Measurements from ENCODE around the gene ZNF169. TPM values are rescaled to one million over a fixed set of nuclear protein-coding genes. Genes with fewer than 3 reads are reported as not detected.
"Not testable (repeated sequence)": the region's sequence is repeated elsewhere in the genome, so short reads cannot be mapped to it uniquely, and the experiment has no call there.

The ZNF169 gene
- polyA plus RNA-seq (ENCODE audit: insufficient read depth in 1 of 5, insufficient read length in 5 of 5, low replicate concordance in 1 of 5) = 10 to 100 TPM in 3 of 5 donors, 1 to 10 TPM in 2; 6.4 to 12.6 (median 10.2) TPM
- long read RNA-seq, donor 1 = 0 reads
- long read RNA-seq, donor 2 = 0 reads
- long read RNA-seq, donor 3, partial matches to known transcripts = 0 of 1 reads
- long read RNA-seq, donor 3, other reads (novel, unspliced or antisense) = 0 of 1 reads
- long read RNA-seq, donor 4, partial matches to known transcripts = 0 of 1 reads
- long read RNA-seq, donor 4, other reads (novel, unspliced or antisense) = 0 of 1 reads
- long read RNA-seq, donor 5, partial matches to known transcripts = 0 of 2 reads
- long read RNA-seq, donor 5, other reads (novel, unspliced or antisense) = 0 of 2 reads
- long read RNA-seq, donor 6 = 0 reads
- long read RNA-seq, donor 7 = 0 reads
- long read RNA-seq, donor 8 = 0 reads

DNA sequence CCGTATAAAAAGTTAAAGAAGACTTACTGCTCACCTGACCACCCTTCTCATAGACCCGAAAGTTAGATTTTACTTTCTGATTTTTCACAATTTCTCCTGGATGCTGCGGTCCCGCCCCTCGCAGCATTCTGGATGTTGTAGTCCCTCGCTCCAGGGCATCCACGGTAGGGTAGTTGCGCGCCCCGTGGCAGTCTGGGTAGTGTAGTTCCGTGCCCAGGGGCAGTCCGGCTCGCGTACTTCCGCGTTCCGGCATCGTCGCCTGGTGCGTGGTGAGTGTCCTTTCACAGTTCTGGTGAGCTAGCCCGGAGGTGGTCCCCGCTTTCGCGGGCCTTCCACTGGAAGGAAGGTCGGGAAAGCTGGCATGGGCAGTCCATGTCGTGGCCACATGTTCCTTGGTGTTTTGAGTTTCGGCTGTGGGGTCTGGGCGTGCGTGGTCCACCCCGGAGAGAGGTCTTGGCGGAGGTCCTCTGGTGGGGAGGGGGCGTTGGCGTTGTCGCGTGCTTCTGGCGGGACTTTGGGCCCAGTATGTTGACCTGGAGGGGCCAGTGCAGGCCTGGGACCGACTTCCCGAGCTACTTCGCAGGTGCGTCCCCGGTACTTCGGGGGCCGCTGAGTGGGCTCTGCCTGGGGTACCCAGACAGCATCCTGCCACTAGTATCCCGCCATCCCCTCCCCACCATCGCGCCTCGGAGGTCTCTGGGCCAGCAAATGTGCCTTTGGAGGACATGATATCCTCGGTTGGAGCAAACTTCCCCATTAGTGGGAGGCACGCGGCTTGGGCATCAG, at the start of gene ZNF169:
ZNF169 (plus strand) TSS at position 222 of the 786 bp plus-strand sequence. CDS start 19,515 bp downstream, outside the sequence.
- DNase-seq = peak; percentile 73 to 76

DNA sequence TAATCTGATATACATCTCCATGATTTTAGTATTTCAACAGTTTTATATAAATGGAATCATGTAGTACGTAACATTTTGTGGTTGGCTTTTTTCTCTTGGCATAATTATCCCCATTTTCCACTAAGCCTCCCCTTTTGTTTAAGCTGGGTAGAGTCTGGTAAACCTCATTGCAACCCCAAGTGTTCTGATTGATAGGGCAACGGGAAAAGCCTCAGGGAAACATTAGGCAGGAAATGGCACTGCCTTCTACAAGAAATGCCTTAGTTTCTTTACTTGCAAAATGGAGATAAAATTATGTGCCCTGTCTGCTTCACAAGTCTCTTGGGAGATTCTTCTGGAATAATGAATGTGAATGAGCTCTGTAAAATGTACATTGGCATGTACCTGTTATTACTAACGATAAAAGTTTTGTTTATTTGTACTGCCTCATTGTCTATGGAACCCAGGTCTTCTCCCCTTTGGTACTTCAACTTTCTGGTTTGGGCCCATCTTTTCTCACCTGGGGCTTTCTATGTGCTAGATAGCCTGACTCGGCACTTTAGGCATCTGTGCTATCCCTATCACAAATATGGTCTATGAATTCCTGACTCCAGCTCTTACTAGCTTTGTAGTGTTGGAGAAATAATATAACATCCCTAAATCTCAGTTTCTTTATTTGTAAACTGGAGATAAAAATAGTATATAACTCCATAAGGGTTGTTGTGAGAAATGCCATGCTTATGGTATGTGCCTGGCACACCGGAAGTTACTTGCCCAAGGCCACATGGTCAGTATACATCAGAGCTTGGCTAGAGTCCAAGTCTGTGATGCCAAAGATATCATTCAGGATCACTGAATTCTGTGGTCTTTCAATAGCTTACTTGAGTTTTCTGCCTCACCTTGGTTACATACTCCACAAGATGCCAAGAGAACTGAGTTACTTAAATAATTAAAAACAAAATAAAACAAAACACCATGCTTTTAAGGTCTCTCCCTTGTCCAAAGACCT, 48.2 kb upstream of the ZNF169 start:
- DNase-seq = no peak

DNA sequence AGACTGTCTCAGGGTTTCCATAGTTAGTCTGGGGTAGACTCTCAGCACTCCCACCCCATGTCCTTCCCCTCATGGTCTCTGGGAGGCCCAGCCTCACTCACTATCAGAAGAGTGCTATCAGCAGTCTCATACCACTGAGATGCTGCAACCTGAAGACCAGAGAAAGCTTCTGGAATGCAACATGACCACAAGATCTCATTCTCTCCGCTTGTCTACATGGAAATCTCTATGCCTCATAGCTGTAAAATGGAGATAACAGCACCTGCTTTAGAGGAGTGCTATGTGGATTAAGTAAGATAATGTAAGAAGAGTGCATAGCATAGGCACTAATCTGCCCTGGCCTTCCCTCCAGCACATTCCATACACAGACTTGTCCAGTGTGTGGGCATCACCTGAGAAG, 47.0 kb upstream of the ZNF169 start:
- no peak for DNase-seq

DNA sequence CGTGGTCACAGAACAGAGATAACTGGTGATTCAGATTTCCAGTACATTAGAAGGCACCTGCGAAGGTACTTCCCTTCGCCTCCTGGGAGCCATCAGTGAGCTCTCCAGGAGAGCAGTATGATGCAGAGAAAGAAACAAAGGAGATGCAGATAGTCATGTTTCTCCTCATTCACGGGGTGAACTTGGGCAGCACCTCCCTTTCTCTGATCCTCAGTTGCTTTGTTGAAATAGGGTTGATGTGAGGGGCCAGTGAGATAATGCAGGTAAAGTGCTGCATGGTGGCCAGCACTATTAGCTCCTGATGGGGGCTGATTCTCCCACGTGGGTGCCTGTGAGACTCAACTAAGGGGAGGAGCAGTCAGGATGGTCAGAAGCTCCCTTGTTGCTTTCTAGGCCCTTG, 46.6 kb upstream of the ZNF169 start:
- no peak for DNase-seq

DNA sequence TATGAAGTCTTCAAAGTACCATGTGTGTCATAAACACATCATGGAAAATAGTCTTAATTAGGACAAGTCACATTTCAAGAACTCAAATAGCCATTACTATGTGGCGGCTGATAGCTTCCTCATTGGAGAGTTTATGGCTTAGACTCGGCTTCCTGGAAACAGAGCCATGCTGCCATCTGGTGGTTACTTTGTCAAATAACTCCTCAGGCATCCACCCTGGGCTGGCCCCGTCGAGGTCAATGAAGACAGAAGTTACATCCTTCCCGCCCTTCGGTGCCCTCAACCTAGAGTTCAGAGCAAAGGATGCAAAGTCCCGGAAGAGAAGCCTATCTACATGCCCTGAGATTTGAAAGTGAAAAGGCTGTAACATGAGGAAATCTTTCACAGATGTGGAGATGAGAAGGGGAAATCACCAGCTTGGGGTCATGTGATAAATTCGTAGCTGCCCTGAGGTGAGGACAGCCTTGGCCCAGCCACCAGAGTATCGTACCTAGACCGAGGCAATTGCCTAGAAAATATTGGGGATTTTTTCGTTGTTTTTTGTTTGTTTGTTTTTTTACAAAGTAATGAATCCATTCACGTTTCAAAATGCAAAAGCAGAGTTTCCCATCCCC, 45.5 kb upstream of the ZNF169 start:
- DNase-seq = peak; percentile 54 to 74

DNA sequence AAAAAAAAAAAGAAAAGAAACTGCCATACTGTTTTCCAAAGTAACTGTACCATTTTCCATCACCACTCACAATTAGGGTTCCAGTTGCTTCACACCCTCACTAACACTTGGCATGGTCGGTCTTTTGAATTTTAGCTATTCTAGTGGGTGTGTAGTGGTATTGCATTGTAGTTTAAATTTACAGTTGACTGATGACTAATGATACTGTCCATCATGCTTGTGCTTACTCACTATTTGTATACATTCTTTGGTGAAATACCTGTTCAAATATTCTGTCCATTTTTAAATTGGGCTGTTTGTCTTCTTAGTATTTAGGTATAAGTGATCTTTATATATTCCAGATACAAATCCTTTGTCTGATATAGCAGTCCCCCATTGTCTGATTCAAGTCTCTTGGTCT, 36.2 kb upstream of the ZNF169 start:
- DNase-seq = no peak

DNA sequence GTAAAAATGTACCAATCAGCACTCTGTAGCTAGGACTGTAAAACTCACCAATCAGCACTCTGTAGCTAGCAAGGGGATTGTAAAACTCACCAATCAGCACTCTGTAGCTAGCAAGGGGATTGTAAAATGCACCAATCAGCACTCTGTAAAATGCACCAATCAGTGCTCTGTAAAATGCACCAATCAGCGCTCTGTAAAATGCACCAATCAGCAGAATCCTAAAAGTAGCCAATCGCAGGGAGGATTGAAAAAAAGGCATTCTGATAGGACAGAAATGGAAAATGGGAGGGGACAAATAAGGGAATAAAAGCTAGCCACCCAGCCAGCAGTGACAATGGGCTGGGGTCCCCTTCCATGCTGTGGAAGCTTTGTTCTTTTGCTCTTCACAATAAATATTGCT, 33.7 kb upstream of the ZNF169 start:
- DNase-seq = not testable (repeated sequence)

DNA sequence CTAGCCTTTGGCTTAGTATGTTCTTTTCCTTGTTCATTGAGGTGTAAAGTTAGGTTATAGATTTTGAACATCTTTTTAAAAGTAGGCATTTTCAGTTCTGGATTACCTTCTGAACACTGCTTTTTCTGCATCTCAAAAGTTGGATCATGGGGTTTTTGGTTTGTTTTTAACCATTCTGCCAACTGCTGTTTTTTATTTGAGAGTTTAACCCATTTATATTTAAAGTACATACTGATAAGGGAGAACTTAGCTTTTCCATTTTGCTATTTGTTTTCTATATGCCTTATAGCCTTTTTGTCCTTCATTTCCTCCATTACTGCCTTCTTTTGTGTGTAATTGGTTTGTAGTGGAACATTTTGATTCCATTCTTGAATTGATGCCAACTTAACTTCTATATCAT, 30.5 kb upstream of the ZNF169 start:
- no peak for DNase-seq

DNA sequence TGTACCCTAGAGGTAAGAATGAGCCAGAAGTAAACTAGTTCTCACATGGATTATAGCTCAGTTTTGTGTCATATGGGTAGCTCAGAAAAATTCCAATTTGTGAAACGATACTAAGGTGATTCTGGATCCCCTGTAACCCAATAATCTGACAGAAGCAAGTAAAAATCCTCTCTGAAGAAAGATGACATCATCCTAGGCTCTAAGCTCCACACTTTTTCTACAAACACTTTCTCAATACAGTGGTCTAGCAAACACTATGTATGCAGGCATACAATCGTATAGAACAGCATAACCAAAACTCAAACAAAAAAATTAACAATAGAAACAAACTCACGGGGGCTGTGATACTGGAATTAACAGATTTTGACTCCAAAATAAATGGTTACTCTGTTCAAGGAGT, 26.7 kb upstream of the ZNF169 start:
- DNase-seq = no peak

DNA sequence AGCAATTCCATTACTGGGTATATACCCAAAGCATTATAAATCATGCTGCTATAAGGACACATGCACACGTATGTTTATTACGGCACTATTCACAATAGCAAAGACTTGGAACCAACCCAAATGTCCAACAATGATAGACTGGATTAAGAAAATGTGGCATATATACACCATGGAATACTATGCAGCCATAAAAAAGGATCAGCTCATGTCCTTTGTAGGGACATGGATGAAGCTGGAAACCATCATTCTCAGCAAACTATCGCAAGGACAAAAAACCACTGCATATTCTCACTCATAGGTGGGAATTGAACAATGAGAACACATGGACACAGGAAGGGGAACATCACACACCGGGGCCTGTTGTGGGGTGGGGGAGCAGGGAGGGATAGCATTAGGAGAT, 18.0 kb upstream of the ZNF169 start:
- not testable (repeated sequence) for DNase-seq

DNA sequence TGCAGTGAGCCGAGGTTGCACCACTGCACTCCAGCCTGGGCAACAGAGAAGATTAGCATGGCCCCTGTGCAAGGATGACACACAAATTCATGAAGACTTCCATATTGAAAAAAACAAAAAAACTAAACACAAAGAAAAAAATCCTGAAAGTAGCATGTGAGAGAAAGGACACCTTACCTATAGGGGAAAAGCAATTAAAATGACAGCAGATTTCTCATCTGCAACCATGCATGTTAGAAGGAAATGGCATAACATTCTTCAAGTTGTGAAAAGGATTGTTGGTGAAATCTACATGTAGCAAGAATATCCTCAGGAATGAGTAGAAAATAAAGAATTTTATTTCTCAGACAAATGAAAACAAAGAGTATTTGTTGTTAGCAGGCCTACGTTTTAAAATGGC, 13.4 kb upstream of the ZNF169 start:
- no peak for DNase-seq

DNA sequence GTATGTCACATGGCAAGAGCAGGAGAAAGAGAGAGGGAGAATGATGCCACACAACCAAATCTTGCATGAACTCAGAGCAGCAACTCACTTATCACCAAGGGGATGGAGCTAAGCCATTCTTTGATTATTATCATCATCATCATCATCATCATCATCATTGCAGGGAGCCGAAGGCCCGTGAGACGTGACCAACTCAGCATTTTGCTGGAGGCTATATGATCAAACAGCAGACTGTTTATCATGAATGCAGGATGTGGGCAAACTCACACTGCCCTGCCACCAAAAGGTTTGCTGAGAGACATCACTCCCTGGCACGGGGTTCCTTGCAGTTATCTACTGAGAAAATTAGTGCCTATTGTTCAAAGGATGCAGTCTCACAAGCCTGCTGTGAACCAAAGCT, 8.6 kb upstream of the ZNF169 start:
- DNase-seq = no peak

DNA sequence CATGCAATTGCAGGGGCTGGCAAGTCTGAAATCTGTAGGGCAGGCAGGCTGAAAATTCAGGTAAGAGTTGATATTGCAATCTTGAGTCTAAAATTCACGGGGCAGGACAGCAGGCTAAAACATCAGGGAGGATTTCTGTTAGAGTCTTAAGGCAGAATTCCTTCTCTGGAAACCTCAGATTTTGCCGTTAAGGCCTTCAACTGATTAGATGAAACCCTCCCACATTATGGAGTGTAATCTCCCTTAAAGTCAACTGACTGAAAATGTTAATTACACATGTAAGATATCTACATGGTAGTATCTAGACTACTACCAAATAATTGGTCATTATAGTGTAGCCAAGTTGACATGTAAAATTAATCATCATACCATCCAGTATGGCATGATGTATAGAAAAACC, 3.1 kb upstream of the ZNF169 start:
- no peak for DNase-seq

DNA sequence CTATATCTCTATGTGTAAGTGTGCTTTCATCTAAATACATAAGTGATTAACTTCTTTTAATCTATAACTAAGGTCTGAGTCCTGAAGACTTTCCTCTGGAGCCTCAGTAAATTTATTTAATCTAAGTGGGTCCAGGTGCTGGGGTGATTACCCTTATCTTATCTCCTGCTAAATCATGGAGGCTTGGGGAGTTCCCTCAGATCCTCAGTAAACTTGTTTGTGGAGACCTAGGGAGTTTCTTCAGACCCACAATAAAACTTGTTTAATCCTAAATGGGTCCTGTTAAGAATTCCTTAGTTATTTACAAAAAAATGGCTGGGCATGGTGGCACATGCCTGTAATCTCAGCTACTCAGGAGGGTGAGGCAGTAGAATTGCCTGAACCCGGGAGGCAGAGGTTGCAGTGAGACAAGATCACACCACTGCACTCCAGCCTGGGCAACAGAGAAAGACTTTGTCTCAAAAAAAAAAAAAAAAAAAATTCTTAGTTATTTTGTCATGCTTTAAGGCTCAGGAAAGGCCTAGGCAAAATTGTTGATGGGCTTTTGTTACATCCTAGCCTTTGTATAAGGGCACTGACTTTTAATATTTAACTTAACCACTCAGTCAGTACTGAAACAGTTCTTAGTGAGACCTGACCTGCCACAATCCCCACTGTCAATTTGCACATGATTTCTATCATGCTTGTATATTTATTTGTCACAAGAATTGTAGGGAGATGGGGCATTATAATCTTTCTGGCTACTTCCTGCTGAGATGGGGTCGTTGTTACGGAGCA, 6.7 kb downstream of the ZNF169 start:
- not testable (repeated sequence) for DNase-seq

DNA sequence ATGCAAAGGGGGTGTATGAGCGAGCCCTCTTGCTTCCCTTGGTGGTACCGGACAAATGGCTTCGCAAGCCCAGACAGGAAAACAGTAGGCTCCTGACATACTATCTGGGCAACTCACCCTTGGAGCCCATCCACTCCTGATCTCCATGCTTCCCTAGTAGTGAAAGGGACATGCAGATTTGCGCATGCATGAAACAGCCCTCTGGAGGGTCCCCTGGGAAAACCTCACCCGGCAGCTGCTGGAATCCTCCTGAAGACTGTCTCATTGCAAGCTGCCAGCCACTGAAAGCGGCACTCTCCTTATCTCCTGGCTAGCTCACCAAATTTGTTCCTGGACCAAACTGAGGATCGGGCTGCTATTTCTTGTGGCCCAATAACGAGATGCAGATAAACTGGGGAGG, 10.2 kb downstream of the ZNF169 start:
- no peak for DNase-seq

DNA sequence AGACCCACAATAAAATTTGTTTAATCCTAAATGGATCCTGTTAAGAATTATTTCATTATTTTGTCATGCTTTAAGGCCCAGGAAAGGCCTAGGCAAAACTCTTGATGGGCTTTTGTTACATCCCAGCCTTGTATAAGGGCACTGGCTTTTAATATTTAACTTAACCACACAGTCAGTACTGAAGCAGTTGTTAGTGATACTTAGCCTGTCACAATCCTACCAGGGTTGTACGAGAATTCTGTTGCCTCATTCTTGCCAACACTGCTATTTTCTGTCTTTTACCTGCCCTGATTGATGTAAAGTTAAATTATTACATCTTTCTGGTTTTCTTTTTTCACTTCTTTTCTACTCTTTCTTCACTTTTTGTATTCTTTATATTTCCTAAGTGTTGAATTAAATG, 10.9 kb downstream of the ZNF169 start:
- DNase-seq = no peak

DNA sequence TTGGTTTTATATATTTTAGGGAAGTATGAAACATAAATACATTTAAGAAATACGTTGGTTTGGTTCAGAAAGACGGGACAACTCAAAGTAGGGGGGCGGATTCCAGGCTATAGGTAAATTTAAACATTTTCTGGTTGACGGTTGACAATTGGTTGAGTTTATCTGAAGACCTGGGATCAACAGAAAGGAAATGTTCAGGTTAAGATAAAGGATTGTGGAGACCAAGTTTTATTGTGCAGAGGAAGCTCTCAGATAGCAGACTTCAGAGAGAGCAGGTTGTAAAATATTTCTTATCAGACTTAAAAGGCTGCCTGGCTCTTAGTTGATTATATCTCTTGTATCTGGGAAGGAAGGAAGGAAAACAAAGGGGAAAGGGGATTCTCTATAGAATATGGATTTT, 17.9 kb downstream of the ZNF169 start:
- not testable (repeated sequence) for DNase-seq

DNA sequence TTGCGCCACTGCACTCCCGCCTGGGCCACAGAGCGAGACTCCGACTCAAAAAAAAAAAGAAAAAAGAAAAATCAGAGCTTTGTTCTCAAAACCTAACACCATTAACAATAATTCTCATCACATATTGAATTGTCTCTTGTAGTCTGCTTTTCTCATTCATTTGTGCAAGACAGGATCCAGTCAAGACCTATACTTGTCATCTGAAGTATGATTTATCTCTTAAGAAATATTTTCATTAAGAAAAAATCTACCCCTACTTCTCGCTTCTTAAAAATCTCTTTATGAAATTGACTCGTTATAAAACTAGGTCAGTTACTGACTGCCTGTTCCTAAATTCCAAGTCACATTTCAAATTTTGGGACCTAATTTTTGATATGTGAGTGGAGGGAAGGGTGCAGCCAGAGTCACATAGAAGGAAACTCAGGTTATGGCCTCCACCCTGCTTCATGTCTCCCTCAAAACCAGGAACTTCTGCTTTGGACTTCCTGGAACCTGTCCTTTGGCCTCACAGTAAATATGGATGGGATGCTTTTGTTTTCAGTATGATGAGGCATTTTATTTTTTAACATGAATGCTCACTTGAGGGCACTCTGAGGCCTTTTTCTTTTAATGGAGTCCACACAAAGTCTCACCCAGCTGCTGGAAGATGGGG, 18.9 kb downstream of the ZNF169 start:
- no peak for DNase-seq

DNA sequence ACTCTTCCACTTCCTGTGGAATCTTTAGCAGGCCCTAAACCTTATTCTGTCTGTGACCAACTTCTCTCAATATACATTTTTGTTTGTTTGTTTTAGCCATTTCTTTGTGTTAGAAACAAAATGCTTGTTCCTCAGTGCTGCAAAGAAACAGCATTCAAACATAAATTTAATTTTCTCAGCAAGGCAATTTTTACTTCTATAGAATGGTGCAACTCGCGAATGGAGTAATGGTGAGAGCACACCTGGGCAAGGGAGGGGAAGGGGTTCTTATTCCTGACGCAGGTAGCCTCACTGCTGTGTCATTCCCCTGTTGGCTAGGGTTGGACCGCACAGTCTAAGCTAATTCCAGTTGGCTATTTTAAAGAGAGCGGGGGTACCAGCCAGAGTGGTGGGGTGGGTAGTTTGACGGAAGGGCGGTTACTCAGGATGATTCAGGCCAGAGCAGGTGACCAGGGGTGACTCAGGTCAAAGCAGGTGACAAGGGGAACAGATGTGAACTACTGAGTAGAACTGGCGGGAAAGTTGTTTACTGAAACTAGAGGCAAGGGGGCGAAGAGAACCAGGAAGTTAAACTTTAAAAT, 21.4 kb downstream of the ZNF169 start:
- no peak for DNase-seq

DNA sequence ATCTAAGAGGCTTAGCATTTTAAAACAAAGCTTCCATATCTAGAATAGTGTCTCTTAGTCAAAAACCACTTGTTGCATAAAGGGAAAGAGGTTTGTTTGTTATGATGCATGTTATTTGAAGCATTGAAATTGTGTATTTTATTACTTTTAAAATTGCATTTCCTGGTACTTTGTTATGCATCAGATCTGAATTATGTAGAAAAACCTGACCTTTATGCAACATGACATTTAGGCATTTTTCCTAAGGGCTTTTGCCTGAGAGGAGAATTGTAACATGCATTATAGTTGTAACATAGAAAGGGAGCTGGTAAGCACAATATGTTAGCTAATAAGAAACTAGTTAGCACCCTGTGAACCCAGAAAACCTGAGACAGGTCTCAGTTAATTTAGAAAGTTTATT, 22.0 kb downstream of the ZNF169 start:
- DNase-seq = no peak

Measured in right lung (tissue), 10 donors.